LNCAP (cell line): Measurements from ENCODE around the gene CNGA2.

Experiments
- CTCF ChIP-seq: fragments of 450-650 bp; IDR thresholded peaks from 2 replicates; pipeline ENCODE4 v1.5.1; 2017; ENCODE audit warnings: mild to moderate bottlenecking

CNGA2 gene

DNA sequence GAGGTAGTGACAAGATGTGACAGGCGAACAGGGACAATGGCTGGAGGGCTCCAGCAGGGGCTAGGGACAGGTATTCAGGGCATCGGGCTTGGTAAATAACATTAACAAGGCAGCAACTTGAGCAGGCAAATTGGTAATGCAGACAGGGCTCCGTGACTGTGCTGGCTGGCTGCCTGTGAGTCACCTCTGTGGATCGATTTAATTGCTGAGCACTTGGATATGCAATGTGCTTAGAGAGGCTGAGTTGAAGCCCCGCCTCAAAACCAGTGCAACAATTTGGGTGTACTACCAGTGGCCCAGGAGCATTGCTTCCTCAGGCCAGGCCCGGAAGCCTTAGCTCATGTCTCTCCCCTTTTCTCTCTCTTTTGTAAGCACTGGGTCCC, 19.5 kb downstream of the CNGA2 start:
- no peak for TF ChIP-seq CTCF

- TF ChIP-seq CTCF = no peak
Observed at GRCh38 chrX:151754641-151755215, 20.2 kb downstream of the CNGA2 start.

- no peak for TF ChIP-seq CTCF
Observed at GRCh38 chrX:151759041-151759708, 24.6 kb downstream of the CNGA2 start.

DNA sequence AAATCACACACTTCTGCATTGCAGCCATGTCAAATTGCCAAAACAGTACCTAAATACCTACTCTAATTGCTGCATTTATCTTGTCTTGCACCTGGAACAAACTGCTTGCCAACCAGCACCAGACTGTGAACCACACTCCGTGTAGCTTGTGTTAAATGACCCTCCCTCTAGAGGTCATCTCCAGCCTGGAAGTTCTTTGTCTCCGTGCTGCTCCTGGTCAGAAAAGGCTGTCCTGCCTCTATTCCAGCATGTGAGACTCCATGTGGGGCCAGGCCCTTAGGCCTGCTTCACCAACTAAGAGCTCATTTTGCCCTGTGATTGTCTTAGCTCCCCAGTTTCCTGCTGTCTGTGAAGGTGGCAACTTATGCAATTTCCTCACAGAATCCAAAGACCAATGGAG, 28.3 kb downstream of the CNGA2 start:
- no peak for TF ChIP-seq CTCF

DNA sequence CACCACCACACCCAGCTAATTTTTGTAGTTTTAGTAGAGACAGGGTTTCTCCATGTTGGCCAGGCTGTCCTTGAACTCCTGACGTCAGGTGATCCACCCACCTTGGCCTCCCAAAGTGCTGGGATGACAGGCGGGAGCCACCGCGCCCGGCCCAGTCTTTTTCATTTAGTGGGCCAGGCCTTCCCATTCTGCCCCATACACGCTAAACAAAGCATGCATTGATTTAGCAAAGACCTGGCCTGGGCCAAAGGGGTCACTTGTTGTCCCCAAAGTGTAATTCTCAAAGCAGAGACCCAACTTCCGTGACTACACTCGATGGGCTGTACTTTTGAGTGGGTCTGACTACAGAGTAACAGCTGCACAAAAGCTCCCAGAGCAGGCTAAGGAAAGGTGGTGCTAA, 29.2 kb downstream of the CNGA2 start:
- TF ChIP-seq CTCF = no peak

GRCh38 chrX:151765026-151765425, 30.5 kb downstream of the CNGA2 start:
- no peak for TF ChIP-seq CTCF

DNA sequence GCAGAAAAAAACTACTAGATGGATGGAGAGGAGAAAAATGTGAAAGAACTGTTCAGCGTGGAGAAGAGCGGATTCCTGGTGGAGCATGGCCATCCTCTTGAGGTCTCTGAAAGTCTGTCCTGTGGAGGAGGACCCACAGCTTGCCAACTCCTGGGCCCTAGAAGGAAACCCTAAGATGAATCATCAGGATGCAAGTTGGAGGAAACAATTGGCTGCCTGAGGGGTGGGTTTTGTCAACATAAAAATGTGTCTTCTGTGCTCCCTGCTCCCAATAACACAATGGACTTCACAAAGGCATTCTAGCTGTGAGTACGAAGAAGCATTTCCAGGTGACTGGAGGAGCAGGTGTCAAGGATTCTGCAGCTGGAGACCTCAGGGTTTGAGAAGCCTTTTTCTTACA, 37.2 kb downstream of the CNGA2 start:
- no peak for TF ChIP-seq CTCF

DNA sequence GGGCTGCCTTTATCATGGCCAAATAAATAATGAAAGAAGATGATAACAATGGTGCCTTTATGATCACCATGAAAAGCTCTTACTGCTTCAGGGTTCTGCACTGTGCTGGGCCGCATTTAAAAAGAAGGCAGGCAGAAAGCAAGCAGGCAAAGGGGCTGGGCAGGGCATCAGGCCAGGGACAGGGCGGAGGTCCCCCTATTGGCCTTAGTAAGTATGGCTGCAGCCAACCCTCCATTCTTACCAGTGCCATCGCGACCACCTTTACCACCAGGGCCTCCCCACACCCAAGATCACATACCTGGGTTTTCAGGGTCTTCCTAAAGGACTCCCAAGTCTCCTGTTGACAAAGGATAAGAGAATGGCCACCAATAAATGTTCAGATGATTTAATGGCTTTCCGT, 38.9 kb downstream of the CNGA2 start:
- no peak for TF ChIP-seq CTCF
